ENCODE results near the gene MPP3. TPM values are rescaled to one million over a fixed set of nuclear protein-coding genes. Genes with fewer than 3 reads are reported as not detected.

The MPP3 gene
- polyA plus RNA-seq, 4 donors, result 8.0 to 15.3 (median 11.4) TPM

DNA sequence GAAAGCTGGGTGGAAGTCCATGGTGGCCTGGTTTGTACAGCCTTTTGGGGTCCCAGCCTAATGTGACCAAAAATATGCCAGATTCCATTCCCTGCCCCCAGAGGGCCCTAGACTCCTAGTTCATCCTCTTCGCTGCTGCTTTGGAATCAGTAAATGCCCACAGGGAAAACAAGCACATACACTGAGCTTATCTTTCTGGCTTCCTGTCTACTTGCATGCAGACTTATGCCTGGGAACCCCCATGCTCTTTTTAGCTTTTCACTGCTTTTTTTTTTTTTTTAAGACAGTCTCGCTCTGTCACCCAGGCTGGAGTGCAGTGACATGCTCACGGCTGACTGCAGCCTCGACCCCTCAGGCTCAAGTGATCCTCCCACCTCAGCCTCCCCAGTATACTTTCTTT is 7.9 kb upstream of the MPP3 start:
- DNase-seq (ENCODE audit: low read depth in 4 of 4, low spot score in 3 of 4), result no peak

DNA sequence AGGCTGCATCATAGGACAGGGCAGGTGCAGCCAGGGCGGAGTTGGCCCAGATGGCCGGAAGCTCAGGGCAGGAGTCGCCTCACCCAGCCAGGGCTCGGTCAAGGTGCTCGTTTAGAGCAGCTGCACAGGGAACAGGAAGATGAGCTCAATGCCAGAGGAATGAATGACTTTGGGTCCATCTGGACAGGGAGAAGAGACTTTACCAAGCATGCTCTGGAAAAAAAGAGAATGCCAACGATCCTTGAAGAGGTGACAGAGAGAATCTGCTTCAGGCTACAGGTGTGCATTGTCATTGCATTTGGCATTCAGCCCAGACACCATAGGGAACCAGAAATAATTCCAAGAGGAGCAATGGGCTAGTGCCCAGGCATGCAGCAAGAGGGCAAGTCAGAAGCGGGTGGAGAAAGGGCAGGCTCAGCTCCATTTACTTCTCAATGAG is 6.7 kb upstream of the MPP3 start:
- DNase-seq (ENCODE audit: low read depth in 4 of 4, low spot score in 3 of 4), result no peak

DNA sequence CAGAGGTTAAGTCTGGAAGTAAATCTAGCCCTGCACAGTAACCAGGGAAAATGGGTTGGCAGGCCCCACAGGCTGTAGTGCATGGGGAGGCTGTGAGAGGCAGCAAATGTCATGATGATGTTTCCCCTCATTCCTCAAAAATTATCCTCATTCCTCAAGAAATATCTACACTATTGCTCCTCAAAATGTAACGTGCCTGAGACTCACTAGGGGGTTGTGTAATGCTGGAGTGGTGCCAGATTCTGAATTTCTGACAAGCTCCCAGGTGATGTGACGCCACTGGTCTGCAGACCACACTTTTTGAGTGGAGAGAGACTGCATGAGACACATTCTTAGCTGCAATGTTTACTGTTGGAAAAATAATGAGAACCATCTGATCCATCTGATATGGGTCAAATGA is 1.2 kb upstream of the MPP3 start:
- DNase-seq (ENCODE audit: low read depth in 4 of 4, low spot score in 3 of 4), result no peak

DNA sequence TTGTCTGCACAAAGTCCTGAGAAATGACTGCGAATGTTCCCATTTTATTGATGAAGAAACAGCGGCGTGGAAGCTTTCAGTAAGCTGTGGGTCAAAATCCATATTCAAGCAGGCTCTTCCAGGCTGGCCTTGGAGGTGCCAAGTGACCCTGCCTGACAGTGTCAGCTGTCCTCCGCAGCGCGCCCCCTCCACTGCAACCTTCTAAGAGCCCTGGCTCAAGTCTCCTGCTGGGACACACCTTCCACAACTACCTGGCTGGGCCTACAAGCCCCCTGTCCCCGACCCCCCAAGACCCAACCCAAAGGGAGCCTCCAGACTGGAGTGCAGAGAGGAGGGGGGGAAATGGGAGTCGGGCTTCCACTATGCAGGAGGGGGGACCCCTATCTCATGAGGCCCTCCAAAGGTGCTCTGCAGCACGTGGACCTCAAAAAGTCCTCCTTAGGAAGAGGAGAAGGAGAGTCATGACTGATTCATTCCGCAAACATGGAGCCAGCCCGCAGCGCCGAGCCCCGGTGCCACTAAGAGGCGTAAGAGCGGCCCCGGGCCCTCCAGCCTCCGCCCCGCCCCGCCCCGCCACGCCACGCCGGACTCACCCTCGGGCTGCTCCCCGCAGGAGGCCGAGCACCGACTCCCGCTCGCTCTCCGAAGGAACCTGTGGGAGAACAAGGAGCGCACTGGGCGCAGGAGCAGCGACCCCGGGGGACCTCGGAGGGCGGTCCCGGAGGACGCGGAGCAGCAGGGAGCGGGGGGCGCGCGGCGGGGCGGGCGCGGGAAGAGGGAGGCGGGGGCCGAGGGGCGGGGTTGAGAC is 574 bp downstream of the MPP3 start:
- no peak for DNase-seq (ENCODE audit: low read depth in 4 of 4, low spot score in 3 of 4)

DNA sequence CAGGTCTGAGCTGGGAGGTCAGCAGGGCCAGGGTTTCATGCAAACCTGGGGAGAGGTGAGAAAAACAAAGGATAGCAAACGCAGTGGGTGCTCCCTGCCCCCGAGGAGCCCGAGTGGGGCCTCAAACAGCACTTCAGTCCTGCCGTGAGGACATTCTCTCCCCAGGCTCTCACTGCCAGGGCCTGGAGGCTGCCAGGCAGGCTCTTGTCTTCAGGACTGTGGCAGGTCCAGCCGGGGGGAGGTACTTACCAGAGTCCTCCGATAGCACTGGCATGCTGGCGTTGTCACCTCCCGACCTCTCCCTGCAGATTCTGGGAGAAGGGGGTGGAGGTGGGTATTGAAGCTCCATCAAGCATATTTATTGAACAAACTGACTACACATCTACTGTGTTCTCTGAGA is 1.3 kb downstream of the MPP3 start:
- DNase-seq (ENCODE audit: low read depth in 4 of 4, low spot score in 3 of 4), result no peak

DNA sequence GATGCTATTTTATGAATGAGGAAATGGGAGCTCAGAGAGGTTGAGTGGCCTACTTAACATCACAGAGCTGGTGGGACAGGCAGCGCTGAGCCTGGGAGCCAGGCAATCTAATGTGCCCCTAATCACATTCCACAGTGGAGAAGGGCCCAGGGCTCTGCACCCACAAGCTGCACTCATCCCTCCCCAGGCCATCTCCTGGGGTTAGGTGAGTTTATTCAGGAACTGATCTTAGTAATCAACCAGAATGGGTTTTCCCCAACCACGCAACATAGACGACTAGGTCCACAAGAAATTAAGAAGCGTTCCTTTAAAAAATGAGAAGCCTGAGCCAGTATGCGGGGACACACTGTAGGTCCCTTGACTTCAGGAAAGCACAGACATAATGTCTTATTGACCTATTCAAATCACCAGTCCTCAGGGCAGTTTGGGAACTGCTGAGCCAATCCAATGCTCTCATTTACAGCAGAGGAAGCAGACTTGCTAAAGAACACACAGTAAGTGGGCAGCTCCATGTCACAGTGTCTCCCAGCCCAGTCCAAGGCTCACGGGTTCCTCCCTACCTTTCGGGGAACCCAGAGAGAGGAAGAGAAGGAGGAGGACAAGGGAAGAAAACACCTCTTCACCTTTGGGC is 2.3 kb downstream of the MPP3 start:
- no peak for DNase-seq (ENCODE audit: low read depth in 4 of 4, low spot score in 3 of 4)

DNA sequence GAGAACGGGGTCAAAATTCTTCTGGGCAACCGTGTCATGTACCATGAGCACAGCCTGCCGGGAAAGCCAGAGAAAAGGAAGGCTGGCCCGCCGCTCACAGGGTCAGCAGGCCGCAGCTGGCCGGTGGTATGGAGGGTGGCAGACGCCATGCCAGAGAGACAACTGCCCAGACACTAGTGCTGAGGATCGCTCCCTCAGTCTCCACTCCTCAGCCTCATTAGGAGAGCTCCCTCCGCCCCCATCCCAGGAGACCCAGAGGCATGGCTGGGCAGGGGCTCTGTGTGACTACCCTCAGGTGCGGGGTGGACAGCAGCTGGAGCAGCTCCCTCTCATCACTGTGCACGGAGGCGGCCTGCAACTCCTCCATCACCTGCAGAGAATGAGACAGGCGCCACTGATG is 3.2 kb downstream of the MPP3 start:
- DNase-seq (ENCODE audit: low read depth in 4 of 4, low spot score in 3 of 4), result no peak

DNA sequence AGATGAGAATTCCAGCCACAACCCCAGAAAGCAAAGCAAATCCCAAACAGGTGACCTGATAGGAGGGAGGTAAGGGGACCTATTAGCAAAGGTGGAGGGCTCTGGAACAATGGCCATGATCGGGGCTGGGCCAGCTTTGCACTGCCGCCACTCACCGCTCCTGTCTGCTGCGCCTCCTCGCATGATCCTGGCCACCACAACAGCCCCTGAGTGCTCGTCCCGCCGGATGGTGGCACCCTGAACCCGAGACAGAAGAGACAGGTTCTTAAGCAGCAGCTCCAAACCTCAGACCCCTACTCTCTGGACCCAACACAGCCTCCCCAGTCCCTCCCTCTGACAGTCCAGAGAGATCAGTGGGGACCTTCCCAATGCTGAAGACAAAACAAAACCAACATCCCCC is 5.3 kb downstream of the MPP3 start:
- DNase-seq (ENCODE audit: low read depth in 4 of 4, low spot score in 3 of 4), result no peak

DNA sequence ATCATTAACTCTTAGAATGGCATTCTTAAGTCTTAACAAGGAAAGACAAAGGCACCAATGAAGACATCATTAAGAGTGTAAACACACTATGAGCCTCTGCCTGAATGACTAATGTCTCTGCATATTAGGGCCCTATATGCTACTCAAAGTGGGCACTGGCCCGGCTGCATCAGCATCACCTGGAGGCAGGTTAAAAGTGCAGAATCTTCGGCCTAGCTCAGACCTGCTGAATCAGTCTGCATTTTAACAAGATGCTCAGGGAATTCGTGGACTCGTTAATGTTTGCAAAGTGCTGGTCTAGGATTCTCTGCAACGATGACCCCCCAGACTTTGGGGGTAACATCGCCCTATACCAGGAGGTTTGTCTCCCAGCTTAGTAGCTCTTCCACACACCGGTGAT is 6.7 kb downstream of the MPP3 start:
- DNase-seq (ENCODE audit: low read depth in 4 of 4, low spot score in 3 of 4), result no peak

DNA sequence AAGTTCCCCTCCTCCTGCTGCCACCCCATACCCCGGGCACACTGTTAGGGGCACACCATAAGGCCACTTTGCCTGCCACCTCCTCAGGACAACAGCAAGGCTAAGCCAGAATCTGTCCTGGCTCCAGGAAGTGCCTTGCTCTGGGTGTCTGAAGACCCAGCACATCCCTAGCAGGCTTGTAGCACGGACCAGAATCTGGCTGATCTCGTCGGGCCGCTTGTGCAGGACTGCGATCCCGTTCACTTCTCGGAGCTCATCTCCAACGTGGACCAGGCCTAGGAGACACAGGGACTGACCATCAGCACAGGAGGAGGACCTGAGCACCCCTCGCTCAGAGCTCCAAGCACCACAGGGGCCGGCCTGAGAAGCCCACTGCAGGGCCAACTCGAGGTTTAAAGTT is 7.4 kb downstream of the MPP3 start:
- DNase-seq (ENCODE audit: low read depth in 4 of 4, low spot score in 3 of 4), result no peak

DNA sequence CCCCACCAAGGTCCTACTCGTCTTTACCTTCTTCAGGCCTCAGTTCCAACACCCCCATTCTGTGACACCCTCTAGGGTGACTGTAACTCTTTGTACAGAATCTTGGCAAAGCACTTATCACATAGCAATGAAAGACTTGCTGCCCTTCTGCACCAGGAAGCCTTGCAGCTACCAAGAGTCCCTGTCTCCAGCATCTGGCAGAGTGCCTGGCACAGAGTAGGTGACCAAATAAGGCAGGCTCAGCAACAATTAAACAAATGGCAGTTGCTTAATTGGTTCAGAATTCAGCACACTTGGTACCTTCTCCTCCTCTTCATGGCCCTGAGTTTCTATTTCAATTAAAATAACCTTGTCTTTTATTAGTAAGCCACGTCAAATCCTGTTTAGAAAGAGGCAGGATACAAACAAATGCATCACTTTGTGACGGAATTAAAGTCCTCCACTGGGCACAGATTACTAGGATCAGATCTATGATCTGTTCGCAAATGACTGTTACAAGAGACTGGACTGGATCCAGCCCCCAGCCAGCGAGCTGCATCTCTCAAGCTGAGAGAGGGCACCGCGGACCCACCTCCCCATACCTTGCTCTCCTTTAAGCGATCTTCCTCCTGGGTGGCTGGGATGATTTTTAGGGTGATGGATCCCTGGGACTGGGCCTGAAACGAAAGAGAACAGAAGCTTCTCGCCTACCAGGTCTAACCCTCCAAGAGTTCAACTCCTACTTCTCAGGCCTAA is 9.4 kb downstream of the MPP3 start:
- DNase-seq (ENCODE audit: low read depth in 4 of 4, low spot score in 3 of 4), result no peak

DNA sequence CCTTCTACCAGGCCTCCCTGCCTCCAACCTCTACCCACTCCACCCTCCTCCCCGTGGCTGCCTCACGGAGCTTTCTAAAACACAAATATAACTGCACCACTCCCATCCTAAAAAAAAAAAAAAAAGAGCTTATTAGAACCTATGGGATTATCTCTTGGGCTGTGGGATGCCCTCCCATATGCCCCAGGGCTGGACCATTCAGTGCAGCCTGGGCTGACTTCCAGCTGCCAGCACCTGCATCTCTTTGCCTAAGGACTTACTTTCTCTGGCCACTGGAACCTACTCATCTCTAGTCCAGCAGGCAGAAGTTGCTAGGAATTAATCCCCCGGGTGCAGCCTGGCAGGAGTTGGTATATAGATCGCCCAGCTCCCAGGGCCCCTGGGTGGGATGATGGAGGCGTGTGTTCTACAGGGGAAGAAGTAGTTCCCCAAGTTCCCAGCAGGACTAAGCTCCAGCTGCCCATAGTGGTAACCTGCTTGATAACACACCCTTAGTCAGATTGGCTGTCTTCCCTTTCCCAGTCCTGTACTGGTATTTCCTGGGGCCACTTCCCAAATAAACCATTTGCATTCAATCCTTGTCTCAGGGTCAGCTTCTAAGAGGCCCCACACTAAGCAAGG is 10.3 kb downstream of the MPP3 start:
- no peak for DNase-seq (ENCODE audit: low read depth in 4 of 4, low spot score in 3 of 4)

DNA sequence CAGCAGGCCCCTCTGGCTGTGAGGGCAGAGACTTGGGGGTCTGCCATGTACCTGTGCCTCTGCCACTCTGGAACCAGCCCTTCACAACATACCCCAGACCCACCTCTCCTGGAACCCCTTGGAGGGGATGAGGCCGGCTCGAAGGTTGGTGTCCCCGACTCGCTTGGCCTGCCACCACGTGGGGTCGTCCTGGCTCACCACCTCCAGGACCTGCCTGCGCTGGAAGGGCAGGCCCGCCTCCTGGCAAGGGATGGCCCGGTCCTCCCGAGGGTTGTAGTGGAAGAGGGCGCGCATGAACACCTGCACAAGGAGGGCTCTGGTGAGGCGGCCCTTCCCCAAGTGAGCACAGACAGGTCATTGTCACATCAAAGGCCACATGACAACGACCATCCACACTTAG is 12.2 kb downstream of the MPP3 start:
- no peak for DNase-seq (ENCODE audit: low read depth in 4 of 4, low spot score in 3 of 4)

DNA sequence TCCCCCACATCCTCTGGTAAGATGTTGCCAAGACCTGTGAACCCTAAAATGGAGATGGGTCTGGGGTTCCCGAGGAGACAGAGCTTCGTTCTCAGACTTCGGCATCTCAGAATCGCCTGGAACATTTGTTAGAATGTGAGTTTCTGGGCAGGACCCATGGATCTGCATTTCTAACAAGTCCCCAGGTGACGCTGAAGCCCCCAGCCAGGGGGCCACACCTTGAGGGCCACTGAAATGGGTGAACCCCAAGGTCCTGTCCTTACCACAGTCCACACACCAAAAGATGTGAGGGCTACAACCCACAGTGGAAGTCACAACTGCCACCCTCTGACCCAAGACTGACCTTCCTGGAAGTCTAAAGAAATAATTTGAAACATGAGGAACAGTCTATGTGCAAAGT is 14.0 kb downstream of the MPP3 start:
- DNase-seq (ENCODE audit: low read depth in 4 of 4, low spot score in 3 of 4), result no peak

DNA sequence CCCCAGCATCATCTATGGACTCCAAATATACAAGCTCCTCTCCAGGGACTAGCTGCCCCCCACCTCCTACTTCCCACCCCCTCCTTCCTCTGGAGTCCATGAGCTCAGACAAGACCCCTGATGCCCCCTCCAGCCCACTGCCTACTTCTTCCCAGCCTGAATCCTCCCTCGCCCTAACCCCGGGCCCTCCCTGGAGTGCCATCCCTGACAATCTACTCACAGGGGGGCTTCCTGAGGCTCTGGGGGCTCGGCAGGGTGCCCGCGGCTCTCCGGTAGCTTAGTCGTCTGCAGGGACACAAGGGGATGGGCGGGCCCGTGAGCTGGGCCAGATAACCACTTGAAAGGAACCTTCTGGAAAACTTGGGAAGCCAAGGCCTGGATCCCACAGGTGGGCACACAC is 15.1 kb downstream of the MPP3 start:
- no peak for DNase-seq (ENCODE audit: low read depth in 4 of 4, low spot score in 3 of 4)

DNA sequence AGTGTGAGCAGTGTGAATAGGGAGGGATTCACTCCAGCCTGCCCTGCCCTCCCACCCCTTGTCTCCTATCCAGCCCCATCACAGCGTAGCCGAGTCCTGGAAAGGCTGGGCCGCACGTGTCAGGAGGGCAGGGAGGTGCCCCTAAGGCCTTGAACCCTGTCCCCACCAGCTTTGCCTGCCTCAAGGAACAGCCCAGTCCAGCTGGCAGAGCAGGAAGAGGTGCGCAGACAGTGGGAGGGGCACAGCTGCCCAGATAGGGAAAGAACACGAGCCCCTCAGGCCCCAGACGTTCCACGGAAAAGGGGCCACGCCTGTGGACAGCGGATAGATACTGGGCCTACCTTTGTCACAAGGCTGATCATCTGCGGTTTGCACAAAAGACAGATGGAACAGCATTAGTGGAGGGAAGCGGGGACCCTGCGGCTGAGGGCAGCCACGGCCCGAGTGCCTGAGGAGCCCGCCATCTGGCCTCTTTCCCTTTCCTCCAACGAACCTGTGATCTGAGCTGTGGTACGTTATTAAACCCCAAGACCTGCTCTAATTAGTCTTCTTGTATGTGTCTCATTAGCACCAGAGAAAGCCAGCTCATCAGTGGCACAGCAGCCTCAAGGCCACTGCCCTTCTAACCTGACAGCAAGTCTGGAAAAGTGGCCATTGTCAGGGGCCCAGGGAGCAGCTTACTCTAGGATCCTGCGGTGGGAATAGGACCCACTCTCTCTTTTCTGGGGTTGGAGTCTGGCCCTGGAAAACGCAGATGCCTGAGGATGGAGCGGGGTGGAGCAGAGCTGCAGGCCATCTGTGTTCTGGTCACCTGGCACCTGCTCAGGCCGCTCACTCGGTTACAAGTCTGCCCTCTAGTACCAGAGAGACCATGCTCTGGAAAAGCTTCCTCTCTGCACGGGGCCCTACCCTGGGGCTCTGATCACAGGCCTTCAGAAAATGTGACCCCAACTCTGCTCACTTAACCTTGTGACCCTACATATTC is 16.3 kb downstream of the MPP3 start:
- DNase-seq (ENCODE audit: low read depth in 4 of 4, low spot score in 3 of 4), result no peak

DNA sequence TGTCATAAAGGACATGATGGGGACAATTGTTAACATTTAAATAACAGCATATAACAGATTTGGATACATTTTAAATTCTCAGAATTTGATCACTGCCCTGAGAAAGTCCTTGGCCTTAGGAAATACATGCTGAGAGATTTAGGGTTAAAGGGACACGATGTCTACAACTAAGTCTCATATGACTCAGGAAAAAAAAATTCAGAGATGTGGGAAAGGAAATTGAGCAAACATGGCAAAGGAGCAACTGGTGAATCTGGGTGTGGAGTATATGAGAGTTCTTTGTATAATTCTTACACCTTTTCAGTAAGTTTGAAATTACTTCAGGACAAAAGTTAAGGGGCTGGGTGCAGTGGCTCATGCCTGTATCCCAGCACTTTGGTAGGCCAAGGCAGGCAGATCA is 18.2 kb downstream of the MPP3 start:
- no peak for DNase-seq (ENCODE audit: low read depth in 4 of 4, low spot score in 3 of 4)

DNA sequence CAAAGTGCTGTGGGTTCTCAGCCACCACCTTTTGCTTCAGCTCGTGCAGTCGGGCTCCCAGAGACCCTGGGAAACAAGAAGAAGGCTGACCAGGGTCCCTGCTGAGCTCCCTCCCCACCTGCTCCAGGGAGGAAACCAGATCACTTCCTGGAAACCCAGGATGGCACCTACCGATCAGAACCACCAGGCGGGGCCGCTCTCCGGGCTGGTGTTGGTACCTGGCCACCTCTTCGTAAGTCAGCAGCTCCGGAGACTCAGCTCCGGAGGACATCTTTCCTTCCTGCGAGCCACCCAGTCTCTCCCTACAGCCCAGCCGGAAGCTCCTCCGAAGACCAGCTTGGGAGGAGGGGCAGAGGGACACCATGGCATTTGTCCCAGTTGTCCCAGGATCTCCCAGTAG is 18.9 kb downstream of the MPP3 start:
- no peak for DNase-seq (ENCODE audit: low read depth in 4 of 4, low spot score in 3 of 4)

DNA sequence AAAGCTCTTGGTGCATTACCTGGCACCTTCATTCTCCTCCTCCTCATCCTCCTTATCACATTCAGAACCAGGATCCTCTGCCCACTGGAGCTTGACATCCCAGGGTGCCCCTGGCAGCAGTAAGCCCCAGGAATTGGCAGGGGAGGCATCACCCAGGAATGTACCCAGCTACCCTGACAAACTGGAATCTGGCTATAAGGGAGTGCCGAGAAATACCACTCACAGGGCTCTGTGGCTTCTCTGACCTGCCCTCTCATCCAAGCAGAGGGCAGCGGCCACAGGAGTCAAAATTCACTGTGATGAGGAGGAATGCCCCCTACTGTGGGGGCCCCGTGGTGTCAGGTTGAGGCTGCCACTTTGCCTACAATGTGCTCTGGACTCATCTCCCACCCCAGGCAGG is 19.6 kb downstream of the MPP3 start:
- no peak for DNase-seq (ENCODE audit: low read depth in 4 of 4, low spot score in 3 of 4)

All from left renal pelvis (tissue), 4 donors.